ENCODE measurements around the gene KDR.
A peak's percentile ranks its signal among the peaks of the same experiment; 100 is the strongest.

KDR gene

DNA sequence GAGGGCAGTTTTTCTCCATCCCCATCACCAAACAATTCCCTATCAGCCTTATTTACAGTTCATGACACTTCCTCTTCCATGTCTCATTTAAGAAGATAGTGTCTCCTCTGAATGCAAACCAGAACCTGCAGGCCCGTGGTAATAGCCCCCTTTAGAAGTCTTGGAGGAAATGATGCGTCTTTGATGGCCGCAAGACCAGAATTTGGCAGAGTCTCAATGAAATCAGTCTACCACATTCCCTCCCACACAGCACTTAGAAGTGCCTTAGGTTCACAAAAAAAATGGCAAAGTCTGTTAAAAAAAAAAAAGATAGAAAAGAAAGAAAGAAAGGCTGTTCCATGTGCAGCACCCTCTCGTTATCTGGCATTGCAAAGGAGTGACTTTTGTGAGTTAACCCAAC, 2.1 kb upstream of the KDR start:
- H3K36me3 Mint-ChIP-seq (ENCODE audit: low read depth) = no peaks in the 10 kb centered on the region
- peaks cover 5% of the 10 kb centered on the region for H3K9me3 Mint-ChIP-seq
- no peak overlapping the region for H3K27ac Mint-ChIP-seq
- TF ChIP-seq, protein P1, sequence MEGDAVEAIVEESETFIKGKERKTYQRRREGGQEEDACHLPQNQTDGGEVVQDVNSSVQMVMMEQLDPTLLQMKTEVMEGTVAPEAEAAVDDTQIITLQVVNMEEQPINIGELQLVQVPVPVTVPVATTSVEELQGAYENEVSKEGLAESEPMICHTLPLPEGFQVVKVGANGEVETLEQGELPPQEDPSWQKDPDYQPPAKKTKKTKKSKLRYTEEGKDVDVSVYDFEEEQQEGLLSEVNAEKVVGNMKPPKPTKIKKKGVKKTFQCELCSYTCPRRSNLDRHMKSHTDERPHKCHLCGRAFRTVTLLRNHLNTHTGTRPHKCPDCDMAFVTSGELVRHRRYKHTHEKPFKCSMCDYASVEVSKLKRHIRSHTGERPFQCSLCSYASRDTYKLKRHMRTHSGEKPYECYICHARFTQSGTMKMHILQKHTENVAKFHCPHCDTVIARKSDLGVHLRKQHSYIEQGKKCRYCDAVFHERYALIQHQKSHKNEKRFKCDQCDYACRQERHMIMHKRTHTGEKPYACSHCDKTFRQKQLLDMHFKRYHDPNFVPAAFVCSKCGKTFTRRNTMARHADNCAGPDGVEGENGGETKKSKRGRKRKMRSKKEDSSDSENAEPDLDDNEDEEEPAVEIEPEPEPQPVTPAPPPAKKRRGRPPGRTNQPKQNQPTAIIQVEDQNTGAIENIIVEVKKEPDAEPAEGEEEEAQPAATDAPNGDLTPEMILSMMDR (IDR thresholded peaks at IDR 0.05) = no peak
- H3K4me1 Mint-ChIP-seq = peaks cover 31% of the 10 kb centered on the region
- no peak for DNase-seq
- no peak overlapping the region for H3K4me3 Mint-ChIP-seq
- peaks cover 50% of the 10 kb centered on the region for H3K27me3 Mint-ChIP-seq (ENCODE audit: low read depth, poor library complexity)

DNA sequence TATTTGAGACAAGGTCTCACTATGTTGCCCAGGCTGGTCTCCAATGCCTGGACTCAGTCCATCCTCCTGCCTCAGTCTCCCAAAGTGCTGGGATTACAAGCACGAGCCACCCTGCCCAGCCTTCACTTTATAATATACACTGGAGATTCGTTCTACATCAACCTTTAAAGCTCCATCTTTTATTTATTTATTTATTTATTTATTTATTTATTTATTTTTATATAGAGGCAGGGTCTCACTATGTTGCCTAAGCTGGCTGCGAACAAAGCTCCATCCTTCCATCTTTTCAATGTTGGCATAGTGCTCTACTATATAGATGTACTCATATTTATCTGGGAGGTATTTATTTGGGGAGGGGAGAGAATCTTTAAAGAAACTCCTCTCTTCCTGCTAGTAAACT, 1.7 kb upstream of the KDR start:
- Mint-ChIP-seq H3K9me3 (peaks cover 5% of the 10 kb centered on the region), H3K4me3 (peak overlapping the region; percentile 94), H3K27ac (no peak overlapping the region), H3K4me1 (peaks cover 35% of the 10 kb centered on the region), H3K27me3 (ENCODE audit: low read depth, poor library complexity) (peaks cover 54% of the 10 kb centered on the region), H3K36me3 (ENCODE audit: low read depth) (no peaks in the 10 kb centered on the region)
- no peak for DNase-seq
- TF ChIP-seq, protein P1 (IDR thresholded peaks at IDR 0.05) = no peak

DNA sequence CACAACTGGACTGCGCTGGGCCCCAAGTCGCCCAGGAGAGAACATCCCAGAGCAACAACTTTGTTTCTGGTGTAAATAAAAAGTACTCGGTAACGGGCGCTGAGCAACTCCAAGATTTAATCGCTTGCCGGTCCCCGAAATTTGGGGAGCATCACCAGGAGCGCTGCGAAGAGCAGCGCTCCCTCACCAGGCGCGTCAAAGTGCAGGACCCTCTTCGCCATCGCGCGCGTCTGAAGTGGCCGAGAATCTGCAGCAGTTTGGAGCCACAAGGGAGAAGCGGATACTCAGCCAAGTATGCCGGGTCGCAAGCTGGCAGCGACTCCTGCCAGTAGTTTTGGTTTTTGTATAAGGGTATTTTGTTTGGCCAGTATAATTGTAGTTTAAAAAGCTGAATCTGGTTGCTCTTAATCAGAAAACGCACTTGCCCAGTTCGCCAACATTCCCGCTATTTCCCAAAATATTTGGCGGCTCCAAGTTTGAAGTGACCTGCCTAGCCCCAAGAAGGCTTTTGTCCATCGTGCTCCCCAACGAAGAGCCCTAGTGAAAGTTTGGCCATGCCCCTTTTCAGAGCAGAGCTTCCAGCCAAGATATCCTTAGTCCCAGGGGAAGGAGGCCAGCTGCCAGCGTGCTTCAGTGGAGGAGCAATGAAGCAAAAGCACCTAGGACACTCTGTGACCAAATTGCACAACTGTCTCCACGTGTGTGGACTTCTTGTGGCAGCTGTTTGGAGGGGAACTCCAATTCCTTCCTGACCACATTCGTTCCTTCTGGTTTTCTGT, 557 bp upstream of the KDR start:
- Mint-ChIP-seq H3K4me1 (peaks cover 41% of the 10 kb centered on the region), H3K4me3 (peak overlapping the region; percentile 94), H3K9me3 (peaks cover 5% of the 10 kb centered on the region), H3K27ac (no peak overlapping the region), H3K36me3 (ENCODE audit: low read depth) (peaks cover 7% of the 10 kb centered on the region), H3K27me3 (ENCODE audit: low read depth, poor library complexity) (peaks cover 54% of the 10 kb centered on the region)
- peak; percentile 28 for DNase-seq
- TF ChIP-seq, protein P1 (IDR thresholded peaks at IDR 0.05) = no peak

DNA sequence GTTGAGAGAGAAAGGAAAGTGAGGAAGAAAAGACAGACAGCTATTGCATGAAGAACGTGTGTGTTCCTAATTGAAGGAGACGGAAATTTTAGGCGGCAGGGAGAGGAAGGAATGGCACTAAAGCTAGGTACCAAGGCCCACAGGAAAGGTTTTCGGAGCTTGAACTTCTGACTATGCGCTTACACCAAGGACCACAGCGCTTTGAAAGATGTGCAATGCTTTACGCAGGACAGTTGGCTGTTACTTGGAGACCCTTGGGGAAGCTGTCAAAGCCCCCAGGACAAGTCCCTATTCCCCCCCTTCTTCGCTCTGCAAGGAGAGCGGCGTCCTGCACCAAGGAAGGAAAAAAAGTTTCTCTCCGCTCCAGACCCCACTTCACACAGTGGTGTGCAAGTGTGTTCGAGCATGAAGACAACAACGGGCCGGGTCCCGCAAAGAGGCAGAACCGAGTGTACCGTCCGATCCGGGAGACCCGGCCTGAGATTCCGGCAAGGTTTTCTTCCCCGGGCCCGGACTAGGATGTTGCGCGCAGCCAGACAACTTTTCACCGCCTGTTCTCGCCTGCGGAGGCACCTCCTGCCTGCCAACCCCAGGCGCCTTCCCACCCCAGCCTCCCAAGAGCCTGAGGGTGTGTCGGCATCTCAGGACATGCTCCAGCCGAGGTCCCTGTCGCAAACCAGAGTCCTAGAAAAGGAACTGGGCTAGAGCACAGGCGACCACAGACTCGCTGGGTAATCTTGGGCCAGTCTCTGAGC, 896 bp downstream of the KDR start:
- Mint-ChIP-seq H3K27me3 (ENCODE audit: low read depth, poor library complexity) (peaks cover 54% of the 10 kb centered on the region), H3K27ac (no peak overlapping the region), H3K36me3 (ENCODE audit: low read depth) (peaks cover 16% of the 10 kb centered on the region), H3K9me3 (peaks cover 5% of the 10 kb centered on the region), H3K4me3 (peak overlapping the region; percentile 94), H3K4me1 (peaks cover 41% of the 10 kb centered on the region)
- peak; percentile 49 for DNase-seq
- TF ChIP-seq, protein P1 (IDR thresholded peaks at IDR 0.05) = no peak

DNA sequence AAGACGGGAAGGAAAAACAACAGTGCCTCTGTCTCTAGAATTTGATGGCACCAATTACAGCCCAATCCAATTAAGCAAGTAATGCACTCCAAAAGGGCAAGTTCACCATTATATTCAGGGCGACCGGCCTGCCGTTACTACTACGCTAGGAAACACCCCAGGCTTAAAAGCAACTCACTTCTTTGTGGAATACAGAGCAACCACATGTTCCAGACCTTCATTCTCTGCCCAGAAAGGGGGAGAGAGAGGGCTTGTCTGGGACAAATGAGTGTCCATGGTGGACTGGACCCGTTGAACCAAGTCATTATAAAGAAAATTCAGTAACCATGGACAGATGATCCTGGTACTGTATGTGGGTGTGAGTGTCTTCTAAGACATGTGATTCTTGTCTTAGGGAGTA, 1.6 kb downstream of the KDR start:
- H3K4me3 Mint-ChIP-seq = peak overlapping the region; percentile 94
- no peak overlapping the region for H3K27ac Mint-ChIP-seq
- peaks cover 5% of the 10 kb centered on the region for H3K9me3 Mint-ChIP-seq
- TF ChIP-seq, protein P1 (IDR thresholded peaks at IDR 0.05) = no peak
- peaks cover 41% of the 10 kb centered on the region for H3K4me1 Mint-ChIP-seq
- peaks cover 54% of the 10 kb centered on the region for H3K27me3 Mint-ChIP-seq (ENCODE audit: low read depth, poor library complexity)
- DNase-seq = no peak
- H3K36me3 Mint-ChIP-seq (ENCODE audit: low read depth) = peaks cover 21% of the 10 kb centered on the region
